ENCODE results near the gene NELL2.

The NELL2 gene

GRCh38 chr12:44640427-44641190 lies 235.5 kb downstream of the NELL2 start:
- ATAC-seq, result no peak
- TF ChIP-seq BACH2 (CRISPR knock-in tag; IDR thresholded peaks at IDR 0.05; ENCODE audit: borderline replicate concordance) (no peak), CSDC2 (CRISPR knock-in tag; IDR thresholded peaks at IDR 0.05) (no peak), ARNTL (CRISPR knock-in tag; IDR thresholded peaks at IDR 0.05; ENCODE audit: borderline replicate concordance, low read depth) (no peak), PPARA (CRISPR knock-in tag; IDR thresholded peaks at IDR 0.05; ENCODE audit: borderline replicate concordance) (no peak), TSHZ2 (CRISPR knock-in tag; IDR thresholded peaks at IDR 0.05) (no peak), CSRNP3 (CRISPR knock-in tag; IDR thresholded peaks at IDR 0.05) (no peak), ZFP3 (CRISPR knock-in tag; IDR thresholded peaks at IDR 0.05) (no peak), ISL1 (CRISPR knock-in tag; IDR thresholded peaks at IDR 0.05) (no peak), PATZ1 (CRISPR knock-in tag; IDR thresholded peaks at IDR 0.05; ENCODE audit: borderline replicate concordance) (no peak), TCF4 (CRISPR knock-in tag; IDR thresholded peaks at IDR 0.05; ENCODE audit: borderline replicate concordance) (no peak), TOX (CRISPR knock-in tag; IDR thresholded peaks at IDR 0.05; ENCODE audit: borderline replicate concordance) (no peak), ZNF70 (CRISPR knock-in tag; IDR thresholded peaks at IDR 0.05) (no peak), ZNF8 (CRISPR knock-in tag; IDR thresholded peaks at IDR 0.05) (no peak)

GRCh38 chr12:44637875-44638274 lies 238.2 kb downstream of the NELL2 start:
- TF ChIP-seq CSRNP3 (CRISPR knock-in tag; IDR thresholded peaks at IDR 0.05) (no peak), BACH2 (CRISPR knock-in tag; IDR thresholded peaks at IDR 0.05; ENCODE audit: borderline replicate concordance) (no peak), ZC3H10 (CRISPR knock-in tag; IDR thresholded peaks at IDR 0.05) (no peak), ZNF8 (CRISPR knock-in tag; IDR thresholded peaks at IDR 0.05) (no peak), POU6F1 (CRISPR knock-in tag; IDR thresholded peaks at IDR 0.05; ENCODE audit: borderline replicate concordance, low read depth) (no peak), ZFP3 (CRISPR knock-in tag; IDR thresholded peaks at IDR 0.05) (no peak), PATZ1 (CRISPR knock-in tag; IDR thresholded peaks at IDR 0.05; ENCODE audit: borderline replicate concordance) (no peak), PPARA (CRISPR knock-in tag; IDR thresholded peaks at IDR 0.05; ENCODE audit: borderline replicate concordance) (no peak), SNAI2 (CRISPR knock-in tag; IDR thresholded peaks at IDR 0.05) (no peak), ZFP30 (CRISPR knock-in tag; IDR thresholded peaks at IDR 0.05) (no peak), ARNTL (CRISPR knock-in tag; IDR thresholded peaks at IDR 0.05; ENCODE audit: borderline replicate concordance, low read depth) (no peak), RARB (CRISPR knock-in tag; IDR thresholded peaks at IDR 0.05) (no peak), ESRRG (CRISPR knock-in tag; IDR thresholded peaks at IDR 0.05) (no peak), GLIS3 (CRISPR knock-in tag; IDR thresholded peaks at IDR 0.05) (no peak)
- no peak for ATAC-seq

All from SK-N-SH treated with all-trans-retinoic acid at 6 μM for 48 hours (cell line).